ENCODE results near the gene FOXJ1. TPM values are rescaled to one million over a fixed set of nuclear protein-coding genes. Genes with fewer than 3 reads are reported as not detected.
A peak's percentile ranks its signal among the peaks of the same experiment; 100 is the strongest.

The FOXJ1 gene
- 6.8 TPM for total RNA-seq
- 3.4 TPM for polyA plus RNA-seq (ENCODE audit: insufficient read depth, low read depth, low replicate concordance)
- long read RNA-seq, donor 1, transcript FOXJ1-201 (3 exons, 2,641 nt): major isoform, 6 of 11 reads
- long read RNA-seq, donor 1, partial matches to known transcripts: 5 of 11 reads
- long read RNA-seq, donor 1, other reads (novel, unspliced or antisense): 0 of 11 reads
- long read RNA-seq, donor 2, partial matches to known transcripts: 7 of 8 reads
- long read RNA-seq, donor 2, other reads (novel, unspliced or antisense): 0 of 8 reads
- long read RNA-seq, donor 3, transcript FOXJ1-201 (3 exons, 2,641 nt): major isoform, 7 of 16 reads
- long read RNA-seq, donor 3, partial matches to known transcripts: 9 of 16 reads
- long read RNA-seq, donor 3, other reads (novel, unspliced or antisense): 0 of 16 reads
- long read RNA-seq, donor 4, partial matches to known transcripts: 0 of 3 reads
- long read RNA-seq, donor 4, other reads (novel, unspliced or antisense): 0 of 3 reads
- long read RNA-seq, donor 5: 0 reads
- long read RNA-seq, donor 6, partial matches to known transcripts: 10 of 14 reads
- long read RNA-seq, donor 6, other reads (novel, unspliced or antisense): 0 of 14 reads
- long read RNA-seq, donor 7, partial matches to known transcripts: 8 of 9 reads
- long read RNA-seq, donor 7, other reads (novel, unspliced or antisense): 0 of 9 reads
- long read RNA-seq, donor 8, transcript FOXJ1-201 (3 exons, 2,641 nt): major isoform, 5 of 14 reads
- long read RNA-seq, donor 8, partial matches to known transcripts: 9 of 14 reads
- long read RNA-seq, donor 8, other reads (novel, unspliced or antisense): 0 of 14 reads
- long read RNA-seq, donor 9, partial matches to known transcripts: 0 of 3 reads
- long read RNA-seq, donor 9, other reads (novel, unspliced or antisense): 0 of 3 reads
- long read RNA-seq, donor 10, partial matches to known transcripts: 52 of 55 reads
- long read RNA-seq, donor 10, other reads (novel, unspliced or antisense): 0 of 55 reads

DNA sequence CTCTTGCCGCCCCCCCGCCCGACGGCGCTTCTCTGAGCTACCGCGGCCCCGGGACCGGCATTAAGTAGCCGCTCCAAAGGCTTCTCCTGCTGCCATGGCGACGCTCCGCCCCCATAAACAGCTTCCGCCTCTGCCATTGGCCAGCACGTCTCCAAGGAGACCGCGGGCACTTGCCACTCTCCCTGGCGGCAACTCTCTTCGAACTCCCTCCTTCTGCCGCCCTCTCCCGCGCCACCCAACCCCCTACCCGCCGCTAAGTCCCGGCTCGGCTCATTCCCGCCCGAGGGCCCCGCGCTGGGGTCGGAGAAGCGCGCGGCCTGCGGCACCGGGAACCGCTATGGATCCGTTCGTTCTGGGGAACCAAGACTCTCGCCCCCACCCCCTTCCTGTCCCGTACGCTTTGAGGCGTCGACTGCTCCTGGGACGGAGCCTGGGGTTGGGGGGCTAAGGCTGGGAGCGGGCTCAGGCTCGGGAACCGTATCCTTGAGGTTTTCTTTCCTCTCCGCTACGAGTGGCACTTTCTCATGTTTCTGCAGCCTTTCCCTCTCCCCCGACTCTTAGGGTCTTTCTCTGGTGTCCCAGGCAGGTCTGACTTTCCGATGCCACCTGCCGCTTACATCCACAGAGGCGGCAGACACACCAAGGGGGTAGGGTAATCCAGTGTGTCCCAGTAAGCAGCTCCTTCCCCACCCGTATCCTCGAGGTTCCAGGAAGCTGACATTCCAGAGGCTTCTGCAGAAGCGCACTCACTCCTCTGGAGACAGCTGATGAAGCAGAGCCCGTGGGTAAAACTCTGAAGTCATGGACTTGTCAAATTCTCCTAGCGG, at the start of gene FOXJ1:
Gene FOXJ1, minus strand, starts transcription at position 34 of the 827 bp plus-strand sequence. CDS start 850 bp downstream, outside the sequence.
- Histone ChIP-seq H3K27ac (ENCODE audit: low read depth in 2 of 2, low read length in 2 of 2) (no peak within 1 kb of the TSS), H3K36me3 (ENCODE audit: control insufficient read depth in 2 of 3, insufficient read depth in 3 of 3, low read length in 3 of 3) (no peaks in the 10 kb centered on the region), H3K4me3 (ENCODE audit: low read length in 3 of 3) (peak within 1 kb of the TSS; percentile 12 to 52 (median 44)), H3K4me1 (ENCODE audit: control insufficient read depth in 2 of 3, insufficient read depth in 2 of 3, low read depth in 1 of 3, low read length in 3 of 3) (peaks cover 3 to 25% (median 10%) of the 10 kb centered on the region in 3 donors), H3K9me3 (ENCODE audit: control insufficient read depth in 2 of 3, insufficient read depth in 1 of 3, low read length in 3 of 3) (no peaks in the 10 kb centered on the region), H3K9ac (ENCODE audit: low read length in 3 of 3) (peak within 1 kb of the TSS in 2 of 3 donors; percentile 15 to 51), H3K27me3 (ENCODE audit: control insufficient read depth, insufficient read depth, low read length) (peaks cover 7% of the 10 kb centered on the region)
- intact Hi-C loops (cut with DNase I): no loop called here
- TF ChIP-seq CTCF (IDR thresholded peaks at IDR 0.05; ENCODE audit: borderline replicate concordance, extremely low read depth, insufficient read depth): no peak
- DNase-seq (peak; percentile 97 to 98 (median 97)), FAIRE-seq (no peak)

DNA sequence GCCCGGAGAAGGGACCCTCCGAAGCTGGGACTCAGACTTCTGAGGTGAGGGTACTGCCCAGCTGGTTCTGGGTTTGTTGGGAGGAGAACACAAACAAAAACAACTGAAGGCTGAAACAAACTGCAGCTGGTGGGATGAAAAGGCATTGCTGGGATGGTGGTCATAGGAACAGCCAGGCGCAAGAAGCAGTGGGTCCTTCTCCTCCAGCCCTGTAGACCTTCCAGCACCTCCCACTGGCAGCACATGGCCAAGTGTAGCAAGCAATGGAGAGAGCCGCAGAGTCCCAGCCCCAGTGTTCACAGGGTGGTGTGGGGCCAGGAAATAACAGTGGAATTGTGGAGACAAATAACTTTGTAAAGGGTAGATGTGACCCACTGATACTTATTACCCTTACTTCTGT, 48.7 kb upstream of the FOXJ1 start:
- H3K4me1 ChIP-seq (ENCODE audit: control insufficient read depth in 2 of 3, insufficient read depth in 2 of 3, low read depth in 1 of 3, low read length in 3 of 3): no peaks in the 10 kb centered on the region
- no peaks in the 10 kb centered on the region for H3K9me3 ChIP-seq (ENCODE audit: control insufficient read depth in 2 of 3, insufficient read depth in 1 of 3, low read length in 3 of 3)
- no peak overlapping the region for H3K27ac ChIP-seq (ENCODE audit: low read depth in 2 of 2, low read length in 2 of 2)
- H3K9ac ChIP-seq (ENCODE audit: low read length in 3 of 3): no peak overlapping the region
- TF ChIP-seq CTCF (IDR thresholded peaks at IDR 0.05; ENCODE audit: borderline replicate concordance, extremely low read depth, insufficient read depth): no peak
- no peaks in the 10 kb centered on the region for H3K27me3 ChIP-seq (ENCODE audit: control insufficient read depth, insufficient read depth, low read length)
- no peak overlapping the region for H3K4me3 ChIP-seq (ENCODE audit: low read length in 3 of 3)
- no peaks in the 10 kb centered on the region for H3K36me3 ChIP-seq (ENCODE audit: control insufficient read depth in 2 of 3, insufficient read depth in 3 of 3, low read length in 3 of 3)
- DNase-seq (no peak), FAIRE-seq (no peak)
- intact Hi-C loops (cut with DNase I): no loop called here

- Histone ChIP-seq H3K27me3 (ENCODE audit: control insufficient read depth, insufficient read depth, low read length) (no peaks in the 10 kb centered on the region), H3K27ac (ENCODE audit: low read depth in 2 of 2, low read length in 2 of 2) (no peak overlapping the region), H3K36me3 (ENCODE audit: control insufficient read depth in 2 of 3, insufficient read depth in 3 of 3, low read length in 3 of 3) (no peaks in the 10 kb centered on the region), H3K9ac (ENCODE audit: low read length in 3 of 3) (no peak overlapping the region), H3K9me3 (ENCODE audit: control insufficient read depth in 2 of 3, insufficient read depth in 1 of 3, low read length in 3 of 3) (no peaks in the 10 kb centered on the region), H3K4me3 (ENCODE audit: low read length in 3 of 3) (no peak overlapping the region), H3K4me1 (ENCODE audit: control insufficient read depth in 2 of 3, insufficient read depth in 2 of 3, low read depth in 1 of 3, low read length in 3 of 3) (no peaks in the 10 kb centered on the region)
- FAIRE-seq (no peak), DNase-seq (no peak)
- TF ChIP-seq CTCF (IDR thresholded peaks at IDR 0.05; ENCODE audit: borderline replicate concordance, extremely low read depth, insufficient read depth): no peak
- intact Hi-C loops (cut with DNase I): no loop called here
These were observed 48.2 kb upstream of the FOXJ1 start for GRCh38 chr17:76189247-76189646.

All from kidney (tissue), 22 donors.